GM13977 (cell line): ENCODE results near the gene LRRC9.

Experiments used
- DNase-seq: peaks from one replicate; pipeline ENCODE4 v3.0.0; 2012; ENCODE audit warnings: low spot score
- CTCF ChIP-seq: IDR thresholded peaks from 2 replicates; pipeline ENCODE4 v1.5.1; 2012; ENCODE audit warnings: mild to moderate bottlenecking, control low read depth; ENCODE audit not compliant: insufficient read depth; ENCODE audit errors: extremely low read depth, missing control alignments
- in situ Hi-C: fragments of 300-500 bp; cut with MboI; formaldehyde crosslinking; loops from one replicate; pipeline ENCODE4 v1.12.0; 2022; ENCODE audit warnings: low sequenced_read_pairs, low pct_unique_long_range_greater_than_20kb, mixed read lengths, inconsistent platforms; ENCODE audit not compliant: unreplicated experiment

Gene LRRC9

GRCh38 chr14:60091550-60092525 lies 171.9 kb downstream of the LRRC9 start, which contains the start of gene PCNX4:
TSS of gene PCNX4 (plus strand) at chr14:60091923. CDS start at chr14:60107639, 15,716 bp downstream.
- peak; percentile 90 for DNase-seq
- no peak for TF ChIP-seq CTCF
- in situ Hi-C loops: no loop called here

- in situ Hi-C loops: no loop called here
- DNase-seq: peak; percentile 33
- no peak for TF ChIP-seq CTCF
These were observed 172.6 kb downstream of the LRRC9 start for GRCh38 chr14:60092526-60092920.

- TF ChIP-seq CTCF: no peak
- DNase-seq: no peak
- in situ Hi-C loops: no loop called here
These were observed 173.1 kb downstream of the LRRC9 start for GRCh38 chr14:60093080-60093479.

- in situ Hi-C loops: no loop called here
- no peak for TF ChIP-seq CTCF
- DNase-seq: no peak
These were observed 173.7 kb downstream of the LRRC9 start for GRCh38 chr14:60093606-60094005.

GRCh38 chr14:60094306-60094897 lies 174.5 kb downstream of the LRRC9 start:
- TF ChIP-seq CTCF: no peak
- in situ Hi-C loops: no loop called here
- no peak for DNase-seq

GRCh38 chr14:60095231-60095630 lies 175.3 kb downstream of the LRRC9 start:
- no peak for TF ChIP-seq CTCF
- in situ Hi-C loops: no loop called here
- no peak for DNase-seq
